T47D (cell line): Measurements from ENCODE around the gene SPDYE5.

Experiments
- DNase-seq, 2 experiments: peaks; one replicate each; pipeline versions ENCODE4 v3.0.0 to v3.0.0-alpha.2; 2011 to 2012; ENCODE audit warnings: low read depth in 1 of 2, low spot score in 1 of 2
- JUND ChIP-seq: IDR thresholded peaks from 2 replicates; pipeline ENCODE4 v1.6.1; 2012; ENCODE audit warnings: low read depth
- in situ Hi-C: cut with HindIII; loops from 2 replicates; pipeline ENCODE4 v1.10.0; 2016; ENCODE audit warnings: low sequenced_read_pairs, low pct_unique_long_range_greater_than_20kb

SPDYE5 gene

DNA sequence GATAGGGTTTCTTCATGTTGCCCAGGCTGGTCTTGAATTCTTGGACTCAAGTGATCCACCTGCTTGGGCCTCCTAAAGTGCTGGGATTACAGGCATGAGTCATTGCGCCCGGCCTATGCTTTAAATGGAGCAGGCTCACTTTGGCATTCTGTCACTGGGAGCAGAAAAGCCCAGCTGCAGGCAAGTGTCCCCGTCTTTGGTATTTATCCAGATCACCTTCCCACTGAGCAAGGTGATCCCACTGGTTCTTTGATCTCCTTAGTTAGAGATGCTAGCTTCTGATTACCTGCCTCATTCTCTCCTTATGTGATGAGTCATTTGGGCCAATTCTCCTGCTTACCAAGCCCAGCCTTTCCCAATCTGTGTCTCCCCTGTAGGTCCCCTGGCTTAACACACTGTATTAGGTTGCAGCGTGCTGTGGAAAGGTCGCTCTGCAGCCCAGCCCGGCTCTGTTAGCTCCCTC, 39.3 kb downstream of the SPDYE5 start:
- in situ Hi-C loops = no loop called here
- no peak for DNase-seq
- TF ChIP-seq JUND = no peak

DNA sequence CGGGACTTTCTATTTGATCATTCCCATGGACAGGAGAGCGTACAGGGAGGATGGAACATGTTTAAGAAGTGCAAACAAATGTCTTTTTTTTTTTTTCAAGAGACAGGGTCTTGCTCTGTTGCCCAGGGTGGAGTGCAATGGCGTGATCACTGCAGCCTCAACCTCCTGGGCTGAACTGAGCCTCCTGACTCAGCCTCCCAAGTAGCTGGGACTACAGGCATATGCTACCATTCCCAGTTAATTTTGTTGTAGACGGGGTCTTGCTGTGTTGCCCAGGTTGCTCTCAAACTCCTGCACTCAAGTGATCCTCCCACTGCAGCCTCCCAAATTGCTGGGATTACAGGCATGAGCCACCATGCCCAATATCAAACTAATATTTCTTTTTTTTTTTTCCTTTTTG, 40.5 kb downstream of the SPDYE5 start:
- no peak for TF ChIP-seq JUND
- in situ Hi-C loops = no loop called here
- no peak for DNase-seq

DNA sequence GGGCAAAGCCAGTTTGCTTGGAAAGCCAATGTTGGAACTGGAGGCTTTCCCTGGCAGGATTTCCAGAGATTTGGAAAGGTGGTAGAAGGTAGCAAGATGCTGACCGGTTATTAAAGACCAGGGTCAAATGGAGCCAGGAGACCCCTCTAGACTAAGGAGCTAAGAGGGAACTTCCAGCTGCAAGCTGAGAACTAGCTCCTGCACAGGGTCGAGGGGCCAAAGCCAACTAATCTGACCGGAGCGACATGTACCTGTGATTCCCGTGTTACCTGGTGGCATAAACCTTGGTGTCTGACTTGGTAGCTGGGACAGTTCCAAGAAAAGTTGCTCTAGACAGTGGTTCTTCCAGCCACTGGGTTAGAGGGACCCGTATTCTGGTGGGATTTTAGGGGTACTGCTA, 41.8 kb downstream of the SPDYE5 start:
- no peak for DNase-seq
- in situ Hi-C loops = no loop called here
- TF ChIP-seq JUND = no peak

DNA sequence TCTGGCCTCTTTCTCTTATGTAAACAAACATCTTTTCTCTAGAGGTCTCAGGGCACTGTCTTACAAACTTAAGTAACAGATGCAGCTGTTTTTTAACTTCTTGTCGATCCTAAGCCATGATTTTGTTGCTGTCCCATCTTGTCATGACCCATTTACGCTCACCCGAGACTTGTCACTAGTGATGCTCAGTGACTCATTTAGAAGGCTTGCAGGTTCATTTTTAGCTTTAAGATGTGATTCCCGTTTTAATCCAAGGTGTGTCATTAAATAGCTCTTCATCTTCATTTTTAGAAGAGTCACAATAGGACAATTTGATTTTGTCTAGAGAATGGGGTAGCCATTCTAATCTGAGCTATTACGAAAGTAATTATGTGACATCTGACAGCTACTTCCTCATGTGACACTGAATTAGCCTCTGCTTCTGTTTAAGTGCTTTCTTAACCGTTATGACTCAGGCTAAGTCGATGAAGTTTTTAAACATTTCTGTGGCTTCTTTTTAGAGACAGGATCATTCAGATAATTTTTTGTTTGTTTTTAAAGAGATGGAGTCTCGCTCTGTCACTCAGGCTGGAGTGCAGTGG, 42.7 kb downstream of the SPDYE5 start:
- in situ Hi-C loops = no loop called here
- DNase-seq = no peak
- TF ChIP-seq JUND = no peak

DNA sequence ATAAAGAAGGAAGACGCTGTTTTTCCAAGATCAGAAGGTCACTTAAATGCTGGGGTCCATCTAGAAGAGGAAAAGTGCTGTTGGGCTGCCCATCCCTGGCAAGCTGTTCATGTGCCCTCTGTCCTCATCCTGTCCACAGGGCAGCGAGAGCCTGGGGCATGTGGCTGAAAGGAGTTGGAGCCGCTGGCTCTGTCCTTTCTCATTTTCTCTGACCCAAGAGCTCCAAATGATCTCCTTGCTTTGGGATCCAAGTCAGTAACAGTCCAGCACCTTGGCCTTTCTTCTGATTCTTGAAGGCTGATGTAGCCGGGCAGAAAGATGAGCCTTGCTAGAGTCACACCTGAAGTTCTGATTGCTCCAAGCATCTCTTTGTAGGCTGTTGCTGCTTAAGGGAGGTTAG, 44.4 kb downstream of the SPDYE5 start:
- no peak for DNase-seq
- in situ Hi-C loops = no loop called here
- no peak for TF ChIP-seq JUND

DNA sequence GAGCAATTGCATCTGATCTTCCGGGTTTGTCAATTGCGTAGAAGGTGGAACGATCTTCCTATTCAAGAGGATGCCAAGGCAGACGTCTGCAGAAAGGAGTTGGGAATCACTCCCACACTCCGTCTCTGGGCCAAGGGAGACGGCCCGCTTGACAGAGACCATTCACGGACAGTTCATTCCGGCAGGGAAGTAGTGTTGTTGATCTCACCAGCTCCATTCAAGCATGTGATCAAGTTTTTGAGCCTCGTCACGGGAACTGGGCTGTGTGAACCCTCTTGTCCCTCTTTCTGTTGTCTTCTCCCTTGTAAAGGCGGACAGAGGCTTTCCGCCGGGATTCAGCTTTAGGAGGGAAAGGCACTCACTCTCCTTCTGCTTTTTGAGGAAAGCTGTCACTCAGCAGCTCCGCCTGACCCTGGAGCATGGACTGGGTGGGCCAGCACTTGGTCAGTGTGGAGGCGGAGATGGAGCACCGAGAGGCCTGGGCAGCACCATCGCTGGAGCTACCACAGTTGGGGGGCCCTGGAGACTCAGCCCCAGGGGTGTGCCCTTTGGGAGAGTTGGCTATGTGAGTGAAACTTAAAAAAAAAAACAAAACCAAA, 44.9 kb downstream of the SPDYE5 start:
- in situ Hi-C loops = no loop called here
- no peak for DNase-seq
- no peak for TF ChIP-seq JUND

DNA sequence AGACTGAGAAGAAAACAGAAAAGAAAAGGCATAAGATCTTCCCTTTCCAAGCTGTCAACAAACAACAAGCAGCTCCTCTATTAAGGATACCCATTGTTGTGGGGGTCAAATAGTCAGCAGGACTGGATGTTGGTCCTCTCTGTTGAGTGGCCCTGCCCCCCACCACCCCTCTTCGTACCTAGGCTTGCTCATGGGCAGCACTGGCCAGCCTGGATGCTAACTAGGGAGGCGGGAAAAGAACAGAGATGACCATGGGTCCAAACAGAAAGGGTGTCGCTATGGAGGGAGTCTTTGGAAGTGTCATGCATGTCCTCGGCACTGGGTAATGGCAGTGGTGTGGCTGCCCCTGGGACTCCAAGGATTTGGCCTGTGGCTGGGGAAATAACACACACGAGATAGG, 45.6 kb downstream of the SPDYE5 start:
- no peak for TF ChIP-seq JUND
- DNase-seq = no peak
- in situ Hi-C loops = no loop called here

DNA sequence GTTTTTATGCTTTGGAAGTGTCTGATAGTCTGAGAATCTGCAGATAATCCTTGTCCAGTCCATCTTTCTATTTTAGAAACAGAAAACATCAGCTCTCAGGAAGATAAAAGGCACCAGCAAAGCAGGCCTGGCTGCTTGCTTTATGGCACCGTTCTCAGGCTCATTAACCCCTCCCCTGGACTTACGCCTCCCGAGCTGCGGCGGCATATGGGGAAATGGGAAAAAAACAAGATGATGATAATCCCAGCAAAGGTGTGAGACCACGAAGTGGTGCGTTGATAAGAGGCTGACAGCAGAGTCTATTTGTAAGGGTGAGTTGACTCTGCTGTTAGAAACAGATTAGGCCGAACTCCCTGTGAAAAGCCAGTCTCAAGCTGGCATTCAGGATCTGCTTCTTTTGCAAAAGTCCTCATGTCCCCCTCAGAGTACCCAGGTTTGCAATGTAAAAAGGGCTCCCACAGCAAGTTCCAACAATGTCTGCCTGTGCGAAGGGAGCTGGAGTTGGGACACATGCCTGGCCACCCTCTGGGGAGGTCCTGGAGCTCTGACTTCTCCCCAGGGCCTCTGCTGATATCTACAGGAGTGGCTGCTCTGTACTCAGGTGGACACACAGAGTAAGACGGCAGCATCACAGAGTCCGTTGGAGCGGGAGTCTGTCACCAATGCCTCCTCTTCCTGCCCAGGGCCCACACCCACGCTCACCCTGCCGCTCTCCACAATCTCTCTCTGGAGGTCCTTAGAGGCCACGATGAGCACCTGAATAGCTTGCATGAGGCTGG, 54.3 kb downstream of the SPDYE5 start:
- no peak for TF ChIP-seq JUND
- in situ Hi-C loops = no loop called here
- DNase-seq = no peak
